K562 (cell line): ENCODE results near the gene TLX2. TPM values are rescaled to one million over a fixed set of nuclear protein-coding genes. Genes with fewer than 3 reads are reported as not detected.
A peak's percentile ranks its signal among the peaks of the same experiment; 100 is the strongest.

Source experiments
- ARID1B ChIP-seq: fragments of 450-650 bp; IDR thresholded peaks from 2 replicates; pipeline ENCODE4 v1.6.1; 2016; ENCODE audit warnings: antibody characterized with exemption, mild to moderate bottlenecking, inconsistent platforms
- ARID3A ChIP-seq: IDR thresholded peaks from 2 replicates; pipeline ENCODE4 v1.6.1; 2012; ENCODE audit warnings: low read depth, low read length, improper control_type of control experiment, borderline replicate concordance
- GTF3C2 ChIP-seq: IDR thresholded peaks from 3 replicates; pipeline ENCODE4 v1.6.1; 2011; ENCODE audit warnings: borderline replicate concordance, mild to moderate bottlenecking, moderate library complexity; ENCODE audit not compliant: insufficient read length; ENCODE audit errors: extremely low read depth
- KLF6 ChIP-seq: fragments of 250-450 bp; sonication (Bioruptor Pico); IDR thresholded peaks from 2 replicates; pipeline ENCODE4 v1.4.0; 2020; ENCODE audit warnings: mild to moderate bottlenecking, moderate library complexity, borderline replicate concordance
- NFXL1 ChIP-seq: fragments of 450-650 bp; formaldehyde crosslinking; IDR thresholded peaks from 2 replicates; pipeline ENCODE4 v1.4.0; 2021; ENCODE audit warnings: mild to moderate bottlenecking
- NR1H2 ChIP-seq: sonication (generic); formaldehyde crosslinking; IDR thresholded peaks from 2 replicates; pipeline ENCODE4 v1.4.0; 2020; ENCODE audit warnings: mild to moderate bottlenecking, missing genetic modification reagents
- NRF1 ChIP-seq, 2 experiments: fragments of 450-650 bp; IDR thresholded peaks in 1 of 2; conservative IDR thresholded peaks in 1 of 2; 2 replicates each; pipeline ENCODE4 v1.6.1; 2014; ENCODE audit warnings: mild to moderate bottlenecking in 2 of 2
- SETDB1 ChIP-seq: IDR thresholded peaks from one replicate; pipeline ENCODE4 v1.6.1; 2012; ENCODE audit warnings: low read length, control low read depth, inconsistent platforms
- SPI1 ChIP-seq: IDR thresholded peaks from 2 replicates; pipeline ENCODE4 v1.6.1; 2011; ENCODE audit warnings: low read depth, low read length, control low read depth, borderline replicate concordance
- TSHZ1 ChIP-seq: fragments of 250-450 bp; sonication (Bioruptor Pico); IDR thresholded peaks from 2 replicates; pipeline ENCODE4 v1.4.0; 2020; ENCODE audit warnings: mild to moderate bottlenecking, moderate library complexity
- ZBTB7A ChIP-seq: IDR thresholded peaks from 2 replicates; pipeline ENCODE4 v1.6.1; 2011; ENCODE audit warnings: low read depth, mild to moderate bottlenecking, low read length, moderate library complexity, borderline replicate concordance; ENCODE audit not compliant: control insufficient read depth
- ZNF212 ChIP-seq: fragments of 450-650 bp; formaldehyde crosslinking; IDR thresholded peaks from 2 replicates; pipeline ENCODE4 v1.4.0; 2020; ENCODE audit warnings: mild to moderate bottlenecking
- ZNF232 ChIP-seq: sonication (generic); formaldehyde crosslinking; IDR thresholded peaks from 2 replicates; pipeline ENCODE4 v1.8.0; 2022; ENCODE audit warnings: mild to moderate bottlenecking, missing genetic modification reagents
- polyA plus RNA-seq, 8 experiments: library from polyadenylated mRNA; depleted of rRNA in 4 of 8; stranded (reverse) in 5 of 8; unstranded in 3 of 8; fragments of >200 nt; fragmentation: Nextera tagmentation in 2 of 8; fragmentation: Illumina TruSeq in 1 of 8; extraction: Ambion mirVana in 2 of 8; extraction: Trizol in 1 of 8; gene quantifications; 2 replicates each; pipeline versions ENCODE4 v1.2.1 to v1.2.3, GENCODE V29; 2011 to 2014; ENCODE audit warnings: inconsistent platforms in 1 of 8, missing spikeins in 1 of 8
- total RNA-seq, 7 experiments: library from RNA; depleted of rRNA in 6 of 7; stranded (reverse); fragments of >200 nt in 6 of 7; fragmentation: Illumina TruSeq in 2 of 7; extraction: Trizol in 2 of 7; gene quantifications; 2 replicates each; pipeline versions ENCODE4 v1.2.1 to v1.2.3, GENCODE V29; 2011 to 2021; ENCODE audit warnings: low replicate concordance in 1 of 7
- TF ChIP-seq, protein P1 (sequence below): fragments of 250-450 bp; sonication (Bioruptor Pico); IDR thresholded peaks from 2 replicates; pipeline ENCODE4 v1.8.0; 2022; ENCODE audit warnings: inconsistent platforms, mild to moderate bottlenecking, moderate library complexity, borderline replicate concordance
- TF ChIP-seq, protein P2 (sequence below): fragments of 450-650 bp; formaldehyde crosslinking; IDR thresholded peaks from 2 replicates; pipeline ENCODE4 v1.4.0; 2020; ENCODE audit warnings: mild to moderate bottlenecking, mixed read lengths

Gene TLX2
- total and polyA plus RNA-seq, 9 of the 15 experiments (the other 6 are each of a cell fraction or from before 2014, with no cell fraction given) = not detected

DNA sequence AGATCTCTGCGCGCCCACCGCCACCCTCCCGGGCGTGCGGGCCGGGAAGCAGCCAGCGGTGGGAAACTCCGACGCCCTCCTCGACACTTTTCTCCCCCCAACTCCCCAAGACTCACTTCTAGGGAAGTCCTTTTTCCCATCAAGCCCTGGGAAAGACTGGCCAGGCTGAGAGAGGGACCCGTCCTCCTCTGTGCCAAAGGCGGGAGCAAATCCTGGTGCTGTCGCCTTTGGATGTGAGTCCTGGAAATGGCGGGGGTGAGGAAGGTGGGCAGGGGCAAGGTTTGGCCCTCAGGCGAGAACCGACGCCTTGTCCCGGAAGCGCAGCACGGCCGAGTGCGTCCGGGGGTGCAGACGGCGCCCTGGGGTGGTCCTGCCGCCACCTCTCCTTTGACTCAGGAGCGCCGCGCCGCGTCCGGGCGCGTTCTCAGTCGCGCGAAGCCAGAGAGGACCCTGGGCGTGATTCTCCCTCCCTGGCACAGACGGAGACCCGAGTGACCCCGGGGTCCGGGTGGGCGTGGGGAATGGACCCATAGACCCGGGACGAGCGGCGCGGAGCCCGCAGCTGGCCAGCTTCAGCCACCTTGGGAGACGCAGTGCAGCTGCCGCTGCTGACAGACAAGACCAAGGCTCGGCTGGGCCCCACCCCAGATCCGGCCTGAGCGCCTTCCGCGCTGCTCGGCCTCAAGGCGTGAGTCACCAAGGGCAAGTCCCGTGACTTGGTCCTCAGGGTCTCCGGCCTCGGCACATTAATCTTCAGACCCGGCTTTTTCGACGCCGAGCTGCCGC is 11.3 kb upstream of the TLX2 start (continued):
- TF ChIP-seq KLF6 (CRISPR knock-in tag) (0 out of 2 replicates have a peak, but pooled peaks have one; percentile 58), ZNF212 (CRISPR knock-in tag) (no peak), SETDB1 (no peak), ARID3A (no peak), SPI1 (no peak), NR1H2 (CRISPR knock-in tag) (no peak; the same call in 1 of the 2 replicates), GTF3C2 (no peak), NRF1 (conservative IDR thresholded peaks at IDR 0.05 in 1 of 2, IDR thresholded peaks at IDR 0.05 in 1 of 2) (peak; percentile 56 to 65), ZBTB7A (peak; percentile 52), ZNF232 (CRISPR knock-in tag) (no peak), ARID1B (peak; percentile 79), TSHZ1 (CRISPR knock-in tag) (no peak), NFXL1 (CRISPR knock-in tag) (no peak)
- TF ChIP-seq, protein P1, sequence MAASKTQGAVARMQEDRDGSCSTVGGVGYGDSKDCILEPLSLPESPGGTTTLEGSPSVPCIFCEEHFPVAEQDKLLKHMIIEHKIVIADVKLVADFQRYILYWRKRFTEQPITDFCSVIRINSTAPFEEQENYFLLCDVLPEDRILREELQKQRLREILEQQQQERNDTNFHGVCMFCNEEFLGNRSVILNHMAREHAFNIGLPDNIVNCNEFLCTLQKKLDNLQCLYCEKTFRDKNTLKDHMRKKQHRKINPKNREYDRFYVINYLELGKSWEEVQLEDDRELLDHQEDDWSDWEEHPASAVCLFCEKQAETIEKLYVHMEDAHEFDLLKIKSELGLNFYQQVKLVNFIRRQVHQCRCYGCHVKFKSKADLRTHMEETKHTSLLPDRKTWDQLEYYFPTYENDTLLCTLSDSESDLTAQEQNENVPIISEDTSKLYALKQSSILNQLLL (CRISPR knock-in tag) = no peak
- TF ChIP-seq, protein P2, sequence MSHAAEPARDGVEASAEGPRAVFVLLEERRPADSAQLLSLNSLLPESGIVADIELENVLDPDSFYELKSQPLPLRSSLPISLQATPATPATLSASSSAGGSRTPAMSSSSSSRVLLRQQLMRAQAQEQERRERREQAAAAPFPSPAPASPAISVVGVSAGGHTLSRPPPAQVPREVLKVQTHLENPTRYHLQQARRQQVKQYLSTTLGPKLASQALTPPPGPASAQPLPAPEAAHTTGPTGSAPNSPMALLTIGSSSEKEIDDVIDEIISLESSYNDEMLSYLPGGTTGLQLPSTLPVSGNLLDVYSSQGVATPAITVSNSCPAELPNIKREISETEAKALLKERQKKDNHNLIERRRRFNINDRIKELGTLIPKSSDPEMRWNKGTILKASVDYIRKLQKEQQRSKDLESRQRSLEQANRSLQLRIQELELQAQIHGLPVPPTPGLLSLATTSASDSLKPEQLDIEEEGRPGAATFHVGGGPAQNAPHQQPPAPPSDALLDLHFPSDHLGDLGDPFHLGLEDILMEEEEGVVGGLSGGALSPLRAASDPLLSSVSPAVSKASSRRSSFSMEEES (CRISPR knock-in tag) = peak; percentile 92
